Activated T-helper 2 cell treated with anti-CD3 and anti-CD28 coated beads, Interferon-gamma antibody, Interleukin-2, Interleukin-4, amounts not matched to agents 10 μg/mL and 5 μg/mL and 100 μg/mL, durations not matched to agents 14 hours and 24 hours and 36 hours (primary cell): ENCODE results near the gene TNFRSF13B. TPM values are rescaled to one million over a fixed set of nuclear protein-coding genes. Genes with fewer than 3 reads are reported as not detected.
"Not testable (repeated sequence)": the region's sequence is repeated elsewhere in the genome, so short reads cannot be mapped to it uniquely, and the experiment has no call there.

Source experiments
- DNase-seq: peaks from one replicate; pipeline ENCODE4 v3.0.0; 2021; ENCODE audit warnings: low spot score
- H3K27ac Mint-ChIP-seq: one replicate; pipeline ENCODE4 v1.8.0; 2021; ENCODE audit warnings: mixed read lengths
- H3K27me3 Mint-ChIP-seq: one replicate; pipeline ENCODE4 v1.8.0; 2021; ENCODE audit warnings: low read depth, mixed read lengths
- H3K36me3 Mint-ChIP-seq: one replicate; pipeline ENCODE4 v1.8.0; 2021; ENCODE audit warnings: low read depth, mixed read lengths
- H3K4me1 Mint-ChIP-seq: one replicate; pipeline ENCODE4 v1.8.0; 2021; ENCODE audit warnings: low read depth, mixed read lengths
- H3K4me3 Mint-ChIP-seq: one replicate; pipeline ENCODE4 v1.8.0; 2021; ENCODE audit warnings: low read depth, mild to moderate bottlenecking, moderate library complexity, mixed read lengths
- H3K9me3 Mint-ChIP-seq: one replicate; pipeline ENCODE4 v1.8.0; 2021; ENCODE audit warnings: mixed read lengths
- intact Hi-C: fragments of 100-400 bp; cut with micrococcal nuclease; formaldehyde crosslinking; loops from one replicate; pipeline ENCODE4 v1.15.1; 2023
- total RNA-seq: library from RNA; stranded (reverse); gene quantifications from 2 replicates; pipeline ENCODE4 v1.2.3, GENCODE V29; 2022

TNFRSF13B gene
- total RNA-seq, 1 donor from 2014 or later: 0.14 TPM

GRCh38 chr17:16974569-16975276 is 2.8 kb upstream of the TNFRSF13B start:
- Mint-ChIP-seq H3K27ac (no peak overlapping the region), H3K4me1 (peaks cover 9% of the 10 kb centered on the region), H3K27me3 (peaks cover 12% of the 10 kb centered on the region), H3K4me3 (no peak overlapping the region), H3K9me3 (no peaks in the 10 kb centered on the region), H3K36me3 (no peaks in the 10 kb centered on the region)
- no peak for DNase-seq
- intact Hi-C loops: no loop called here

DNA sequence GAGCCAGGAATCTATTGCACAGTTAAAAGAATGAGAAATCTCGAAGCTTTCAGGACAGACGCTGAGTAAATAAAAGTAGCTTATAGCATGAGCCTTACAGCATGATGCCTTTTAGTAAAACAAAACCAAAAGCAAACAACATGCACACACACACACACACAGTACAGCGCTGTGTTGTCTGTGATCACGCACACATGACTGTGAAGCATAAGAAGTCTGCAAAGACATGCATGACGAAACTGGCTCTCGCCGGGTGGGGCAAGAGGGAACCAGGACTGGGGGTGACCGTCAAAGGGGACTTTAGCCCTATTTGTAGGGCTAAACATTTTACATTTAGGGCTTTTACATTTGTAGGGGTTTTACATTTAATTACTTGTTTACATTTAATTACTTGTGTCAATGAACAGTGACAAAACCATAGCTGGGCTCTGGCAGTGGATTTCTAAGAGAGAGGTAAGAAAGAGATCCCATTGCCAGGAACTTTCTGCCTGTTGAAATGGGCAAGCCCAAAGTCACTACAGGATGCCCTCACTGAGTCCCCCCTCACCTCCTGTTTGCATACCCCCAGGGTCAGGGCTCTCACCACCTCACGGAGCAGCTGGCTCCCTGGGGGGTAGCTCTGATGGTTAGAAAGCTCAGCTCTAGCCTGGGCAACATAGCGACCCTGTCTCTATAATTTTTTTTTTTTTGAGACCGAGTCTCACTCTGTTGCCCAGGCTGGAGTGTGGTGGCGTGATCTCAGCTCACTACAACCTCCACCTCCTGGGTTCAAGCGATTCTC is 2.0 kb upstream of the TNFRSF13B start:
- Mint-ChIP-seq H3K27ac (no peak overlapping the region), H3K4me3 (no peak overlapping the region), H3K27me3 (peaks cover 14% of the 10 kb centered on the region), H3K4me1 (peaks cover 9% of the 10 kb centered on the region), H3K36me3 (no peaks in the 10 kb centered on the region), H3K9me3 (no peaks in the 10 kb centered on the region)
- intact Hi-C loops: no loop called here
- DNase-seq: no peak

GRCh38 chr17:16973043-16973442 is 1.1 kb upstream of the TNFRSF13B start:
- H3K4me3 Mint-ChIP-seq, H3K9me3 Mint-ChIP-seq, H3K36me3 Mint-ChIP-seq, intact Hi-C loops, H3K27ac Mint-ChIP-seq, DNase-seq, H3K4me1 Mint-ChIP-seq: not testable (repeated sequence)
- H3K27me3 Mint-ChIP-seq: peaks cover 17% of the 10 kb centered on the region

DNA sequence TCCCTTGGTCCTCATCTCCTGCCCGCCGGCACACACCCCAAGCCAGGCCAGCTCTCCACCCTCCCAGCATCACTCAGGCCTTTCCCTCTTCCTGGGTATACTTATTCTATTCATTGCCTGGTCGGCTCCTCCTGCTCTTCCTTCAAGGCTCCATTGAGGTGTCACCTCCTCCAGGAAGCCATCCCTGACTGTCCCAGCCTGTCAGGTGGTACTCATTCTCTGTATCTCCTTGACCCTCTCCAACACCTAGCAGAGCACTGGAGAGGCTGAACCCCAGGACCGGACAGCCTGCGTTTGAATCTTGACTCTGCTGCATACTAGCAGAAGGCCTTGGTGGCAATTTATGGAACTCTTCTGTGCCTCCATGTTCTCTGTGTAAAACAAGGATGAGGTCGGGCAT is 428 bp upstream of the TNFRSF13B start:
- H3K4me1 Mint-ChIP-seq: peaks cover 9% of the 10 kb centered on the region
- no peaks in the 10 kb centered on the region for H3K36me3 Mint-ChIP-seq
- intact Hi-C loops: no loop called here
- no peak overlapping the region for H3K4me3 Mint-ChIP-seq
- DNase-seq: no peak
- no peaks in the 10 kb centered on the region for H3K9me3 Mint-ChIP-seq
- no peak overlapping the region for H3K27ac Mint-ChIP-seq
- H3K27me3 Mint-ChIP-seq: peaks cover 15% of the 10 kb centered on the region

DNA sequence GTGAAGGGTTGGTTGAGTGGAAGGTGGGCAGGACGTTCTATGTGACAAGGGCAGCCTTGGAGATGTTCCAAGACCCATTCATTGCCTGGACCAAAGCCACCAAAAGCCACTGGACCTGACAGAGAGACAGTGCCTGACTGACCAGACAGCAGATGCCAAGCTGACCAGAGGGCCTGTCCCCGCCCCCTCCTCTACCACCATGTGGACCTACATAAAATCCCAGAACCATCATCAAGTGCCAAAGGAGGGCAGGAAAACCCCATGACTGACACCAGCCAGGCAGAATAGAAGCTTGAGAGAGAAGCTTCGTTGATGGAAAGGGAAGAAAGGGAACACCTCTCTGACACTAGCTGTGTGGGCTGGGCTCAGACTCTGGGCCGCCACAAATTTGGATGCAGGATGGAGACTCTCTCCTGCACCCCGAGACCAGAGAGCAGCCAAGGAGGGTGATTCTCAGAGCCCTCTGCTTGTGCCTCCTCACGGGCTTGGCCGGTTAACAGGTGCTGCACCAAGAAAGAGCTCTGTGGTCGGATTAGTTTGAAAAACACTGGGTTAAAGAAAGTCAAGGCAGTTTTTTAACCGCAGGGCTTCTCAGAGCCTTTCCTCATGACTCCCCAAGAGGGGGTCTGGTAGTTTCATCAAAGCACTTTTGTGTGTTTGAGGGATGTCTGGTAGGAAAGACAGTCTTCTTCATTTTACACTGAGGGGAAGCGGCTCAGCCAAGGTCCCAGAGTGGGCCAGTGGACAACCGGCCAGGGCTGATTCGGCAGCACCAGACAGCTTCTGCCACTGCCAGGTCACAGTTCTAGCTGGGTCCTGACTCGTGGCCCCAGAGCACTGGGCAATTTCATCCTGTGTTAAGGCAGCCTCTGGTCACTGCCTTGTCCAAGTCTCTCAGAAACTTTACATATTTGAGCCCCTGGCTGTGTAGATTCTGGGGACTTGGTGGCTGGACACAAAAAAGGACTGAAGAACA is 1.7 kb downstream of the TNFRSF13B start:
- peaks cover 14% of the 10 kb centered on the region for H3K27me3 Mint-ChIP-seq
- no peaks in the 10 kb centered on the region for H3K4me1 Mint-ChIP-seq
- intact Hi-C loops: no loop called here

GRCh38 chr17:16968786-16969185 is 3.1 kb downstream of the TNFRSF13B start:
- no peak for DNase-seq
- Mint-ChIP-seq H3K27ac (no peak overlapping the region), H3K4me1 (no peaks in the 10 kb centered on the region), H3K9me3 (no peaks in the 10 kb centered on the region), H3K4me3 (no peak overlapping the region), H3K36me3 (no peaks in the 10 kb centered on the region), H3K27me3 (peaks cover 12% of the 10 kb centered on the region)
- intact Hi-C loops: no loop called here

More for the DNA sequence above, 1.7 kb downstream of the TNFRSF13B start:
- no peak for DNase-seq
- no peak overlapping the region for H3K4me3 Mint-ChIP-seq
- H3K27ac Mint-ChIP-seq: no peak overlapping the region
- H3K9me3 Mint-ChIP-seq: no peaks in the 10 kb centered on the region
- H3K36me3 Mint-ChIP-seq: no peaks in the 10 kb centered on the region

- peaks cover 32% of the 10 kb centered on the region for H3K27me3 Mint-ChIP-seq
- no peaks in the 10 kb centered on the region for H3K36me3 Mint-ChIP-seq
- H3K27ac Mint-ChIP-seq: no peak overlapping the region
- no peak overlapping the region for H3K4me3 Mint-ChIP-seq
- H3K4me1 Mint-ChIP-seq: no peaks in the 10 kb centered on the region
- no peaks in the 10 kb centered on the region for H3K9me3 Mint-ChIP-seq
- DNase-seq: no peak
- intact Hi-C loops: no loop called here
Measured at GRCh38 chr17:16962804-16963203, 9.1 kb downstream of the TNFRSF13B start.

DNA sequence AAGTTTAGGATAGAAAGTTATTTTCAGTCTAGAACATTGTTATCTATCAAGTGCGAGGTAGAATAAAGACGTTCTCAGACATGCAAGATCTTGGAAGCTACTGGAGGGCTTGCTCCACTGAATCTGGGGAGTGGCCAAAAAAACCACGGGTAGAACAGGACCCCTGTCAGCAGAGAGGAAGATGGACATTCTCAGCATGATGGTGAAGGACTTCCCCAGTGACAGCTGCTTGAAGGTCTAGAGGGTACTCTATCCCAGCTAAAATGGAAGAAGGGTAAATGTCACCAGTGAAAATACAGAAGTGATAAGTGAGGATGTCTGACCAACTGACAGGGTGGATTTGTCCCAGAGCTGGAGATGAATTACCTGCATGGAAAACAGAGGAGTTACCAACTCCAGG is 10.1 kb downstream of the TNFRSF13B start:
- intact Hi-C loops: no loop called here
- no peak for DNase-seq
- H3K36me3 Mint-ChIP-seq: no peaks in the 10 kb centered on the region
- H3K27ac Mint-ChIP-seq: no peak overlapping the region
- no peaks in the 10 kb centered on the region for H3K4me1 Mint-ChIP-seq
- peaks cover 37% of the 10 kb centered on the region for H3K27me3 Mint-ChIP-seq
- no peak overlapping the region for H3K4me3 Mint-ChIP-seq
- H3K9me3 Mint-ChIP-seq: no peaks in the 10 kb centered on the region

DNA sequence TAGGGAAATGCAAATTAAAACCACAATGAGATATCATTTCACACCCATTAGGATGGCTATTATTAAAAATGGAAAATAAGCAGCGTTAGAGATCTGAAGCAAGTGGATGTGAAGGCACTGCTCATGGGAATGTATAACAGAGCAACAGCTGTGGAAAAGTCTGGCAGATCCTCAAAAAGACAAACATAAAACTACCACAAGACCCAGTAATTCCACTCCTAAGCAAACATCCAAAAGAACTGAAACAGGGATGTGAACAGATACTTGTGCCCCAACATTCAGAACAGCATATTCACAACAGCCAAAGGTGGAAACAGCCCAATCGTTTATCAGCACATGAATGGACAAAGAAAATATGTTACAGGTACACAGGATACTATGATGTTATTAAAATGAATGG is 10.9 kb downstream of the TNFRSF13B start:
- not testable (repeated sequence) for H3K27ac Mint-ChIP-seq

GRCh38 chr17:16955011-16955410 is 16.9 kb downstream of the TNFRSF13B start:
- DNase-seq, intact Hi-C loops, H3K9me3 Mint-ChIP-seq, H3K4me3 Mint-ChIP-seq, H3K36me3 Mint-ChIP-seq, H3K27ac Mint-ChIP-seq, H3K4me1 Mint-ChIP-seq: not testable (repeated sequence)
- peaks cover 29% of the 10 kb centered on the region for H3K27me3 Mint-ChIP-seq

More for the DNA sequence above, 10.9 kb downstream of the TNFRSF13B start:
- H3K36me3 Mint-ChIP-seq, DNase-seq, intact Hi-C loops, H3K4me1 Mint-ChIP-seq, H3K4me3 Mint-ChIP-seq, H3K9me3 Mint-ChIP-seq: not testable (repeated sequence)
- peaks cover 41% of the 10 kb centered on the region for H3K27me3 Mint-ChIP-seq

DNA sequence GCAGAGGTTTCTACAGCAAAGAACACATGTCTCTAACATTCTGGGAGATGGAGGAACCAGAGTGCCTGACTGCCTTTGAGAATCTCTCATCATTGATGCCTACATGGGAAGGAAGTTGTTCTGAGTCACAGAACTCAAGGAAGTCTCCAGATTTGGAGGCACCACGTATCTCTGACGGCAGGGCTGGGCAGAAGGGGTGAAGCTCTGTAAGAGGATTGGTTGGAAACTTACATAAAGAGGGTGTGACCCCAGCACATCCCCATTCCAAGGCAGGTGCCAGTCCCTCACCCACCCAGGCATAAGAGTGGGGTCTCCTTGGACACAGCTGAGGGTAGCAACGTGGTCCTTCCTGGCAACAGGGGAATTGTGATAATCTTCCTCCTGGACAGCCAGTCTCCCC is 17.4 kb downstream of the TNFRSF13B start:
- no peaks in the 10 kb centered on the region for H3K4me1 Mint-ChIP-seq
- H3K4me3 Mint-ChIP-seq: no peak overlapping the region
- no peak for DNase-seq
- H3K9me3 Mint-ChIP-seq: no peaks in the 10 kb centered on the region
- peaks cover 26% of the 10 kb centered on the region for H3K27me3 Mint-ChIP-seq
- no peak overlapping the region for H3K27ac Mint-ChIP-seq
- no peaks in the 10 kb centered on the region for H3K36me3 Mint-ChIP-seq
- intact Hi-C loops: no loop called here

- intact Hi-C loops: no loop called here
- H3K9me3 Mint-ChIP-seq: peaks cover 6% of the 10 kb centered on the region
- no peaks in the 10 kb centered on the region for H3K4me1 Mint-ChIP-seq
- no peak overlapping the region for H3K27ac Mint-ChIP-seq
- no peaks in the 10 kb centered on the region for H3K36me3 Mint-ChIP-seq
- H3K4me3 Mint-ChIP-seq: no peak overlapping the region
- DNase-seq: no peak
- H3K27me3 Mint-ChIP-seq: peaks cover 23% of the 10 kb centered on the region
Measured at GRCh38 chr17:16953841-16954240, 18.1 kb downstream of the TNFRSF13B start.
